ENCODE measurements around the gene KTI12. TPM values are rescaled to one million over a fixed set of nuclear protein-coding genes. Genes with fewer than 3 reads are reported as not detected.
A peak's percentile ranks its signal among the peaks of the same experiment; 100 is the strongest.
"Not testable (repeated sequence)": the region's sequence is repeated elsewhere in the genome, so short reads cannot be mapped to it uniquely, and the experiment has no call there.

KTI12 gene
- 8.6 TPM for total RNA-seq (ENCODE audit: unreplicated experiment)
- long read RNA-seq, transcript KTI12-201 (1 exons, 1,714 nt) = major isoform, 17 of 17 reads
- long read RNA-seq, partial matches to known transcripts = 0 of 17 reads
- long read RNA-seq, other reads (novel, unspliced or antisense) = 0 of 17 reads

- H3K27ac Mint-ChIP-seq (ENCODE audit: unreplicated experiment) = peak within 1 kb of the TSS; percentile 64
- peak within 1 kb of the TSS; percentile 93 for H3K4me3 Mint-ChIP-seq (ENCODE audit: unreplicated experiment)
- no peak for TF ChIP-seq CTCF (IDR thresholded peaks at IDR 0.05; ENCODE audit: partially characterized antibody, unreplicated experiment)
- H3K4me1 Mint-ChIP-seq (ENCODE audit: low read depth, unreplicated experiment) = peaks cover 12% of the 10 kb centered on the region
- peaks cover 4% of the 10 kb centered on the region for H3K27me3 Mint-ChIP-seq (ENCODE audit: unreplicated experiment)
- peak; percentile 85 for DNase-seq
- peaks cover 5% of the 10 kb centered on the region for H3K9me3 Mint-ChIP-seq (ENCODE audit: unreplicated experiment)
- no peaks in the 10 kb centered on the region for H3K36me3 Mint-ChIP-seq (ENCODE audit: unreplicated experiment)
Observed at GRCh38 chr1:52033190-52034049, at the start of gene KTI12. Gene KTI12, minus strand, starts transcription at chr1:52033810. Its CDS starts 49 bp downstream, at chr1:52033761.

- no peaks in the 10 kb centered on the region for H3K27me3 Mint-ChIP-seq (ENCODE audit: unreplicated experiment)
- no peaks in the 10 kb centered on the region for H3K4me1 Mint-ChIP-seq (ENCODE audit: low read depth, unreplicated experiment)
- H3K27ac Mint-ChIP-seq (ENCODE audit: unreplicated experiment) = no peak overlapping the region
- TF ChIP-seq CTCF (IDR thresholded peaks at IDR 0.05; ENCODE audit: partially characterized antibody, unreplicated experiment) = no peak
- peaks cover 2% of the 10 kb centered on the region for H3K9me3 Mint-ChIP-seq (ENCODE audit: unreplicated experiment)
- DNase-seq = no peak
- no peak overlapping the region for H3K4me3 Mint-ChIP-seq (ENCODE audit: unreplicated experiment)
- no peaks in the 10 kb centered on the region for H3K36me3 Mint-ChIP-seq (ENCODE audit: unreplicated experiment)
Observed at GRCh38 chr1:52080014-52080415, 46.4 kb upstream of the KTI12 start.

GRCh38 chr1:52077277-52077676, 43.7 kb upstream of the KTI12 start:
- H3K4me3 Mint-ChIP-seq (ENCODE audit: unreplicated experiment); H3K36me3 Mint-ChIP-seq (ENCODE audit: unreplicated experiment); H3K27me3 Mint-ChIP-seq (ENCODE audit: unreplicated experiment); H3K27ac Mint-ChIP-seq (ENCODE audit: unreplicated experiment); DNase-seq; H3K9me3 Mint-ChIP-seq (ENCODE audit: unreplicated experiment); H3K4me1 Mint-ChIP-seq (ENCODE audit: low read depth, unreplicated experiment): not testable (repeated sequence)

- DNase-seq = no peak
- TF ChIP-seq CTCF (IDR thresholded peaks at IDR 0.05; ENCODE audit: partially characterized antibody, unreplicated experiment) = no peak
- Mint-ChIP-seq H3K36me3 (ENCODE audit: unreplicated experiment) (no peaks in the 10 kb centered on the region), H3K27ac (ENCODE audit: unreplicated experiment) (no peak overlapping the region), H3K27me3 (ENCODE audit: unreplicated experiment) (no peaks in the 10 kb centered on the region), H3K4me1 (ENCODE audit: low read depth, unreplicated experiment) (no peaks in the 10 kb centered on the region), H3K9me3 (ENCODE audit: unreplicated experiment) (peaks cover 2% of the 10 kb centered on the region), H3K4me3 (ENCODE audit: unreplicated experiment) (no peak overlapping the region)
Observed at GRCh38 chr1:52072291-52072690, 38.7 kb upstream of the KTI12 start.

- no peaks in the 10 kb centered on the region for H3K36me3 Mint-ChIP-seq (ENCODE audit: unreplicated experiment)
- no peak overlapping the region for H3K4me3 Mint-ChIP-seq (ENCODE audit: unreplicated experiment)
Observed at GRCh38 chr1:52070704-52071103, 37.1 kb upstream of the KTI12 start.

More at GRCh38 chr1:52070704-52071103, 37.1 kb upstream of the KTI12 start:
- DNase-seq = no peak
- Mint-ChIP-seq H3K4me1 (ENCODE audit: low read depth, unreplicated experiment) (no peaks in the 10 kb centered on the region), H3K27me3 (ENCODE audit: unreplicated experiment) (no peaks in the 10 kb centered on the region), H3K27ac (ENCODE audit: unreplicated experiment) (no peak overlapping the region), H3K9me3 (ENCODE audit: unreplicated experiment) (no peaks in the 10 kb centered on the region)
- TF ChIP-seq CTCF (IDR thresholded peaks at IDR 0.05; ENCODE audit: partially characterized antibody, unreplicated experiment) = no peak

All from glutamatergic neuron (in vitro differentiated cells).